ENCODE measurements around the gene SLC39A7. TPM values are rescaled to one million over a fixed set of nuclear protein-coding genes. Genes with fewer than 3 reads are reported as not detected.

The SLC39A7 gene
- total RNA-seq, 1 experiment from 2014 or later = 119 TPM

DNA sequence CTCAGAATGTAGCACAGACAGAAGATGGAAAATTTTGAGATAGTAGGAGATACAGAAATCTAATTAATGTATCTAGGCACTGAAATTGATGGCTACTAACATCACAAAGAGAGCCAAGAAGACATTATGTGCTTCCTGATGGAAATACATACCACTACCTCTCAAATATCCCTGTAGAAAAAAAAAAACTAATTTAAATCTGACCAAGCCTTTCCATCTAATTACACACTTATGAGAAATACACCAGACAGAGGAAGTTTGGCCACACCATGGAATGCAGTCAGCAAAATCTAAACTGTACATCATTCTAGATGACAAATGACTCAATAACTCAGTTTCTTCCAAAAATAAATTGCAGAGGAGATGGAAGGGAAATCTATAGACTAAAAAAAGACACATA is 52.1 kb downstream of the SLC39A7 start:
- Histone ChIP-seq H3K9me3 (ENCODE audit: low read depth, low read length, poor library complexity, severe bottlenecking) (no peaks in the 10 kb centered on the region), H3K36me3 (ENCODE audit: insufficient read depth, low read length, poor library complexity, severe bottlenecking) (peaks cover 3% of the 10 kb centered on the region), H3K27me3 (replicated peaks; ENCODE audit: insufficient read depth, low read depth, low read length, poor library complexity) (no peaks in the 10 kb centered on the region), H3K27ac (ENCODE audit: low read depth, low read length, poor library complexity, severe bottlenecking) (no peak overlapping the region), H3K4me1 (ENCODE audit: insufficient read depth, low read length, poor library complexity, severe bottlenecking) (peaks cover 15% of the 10 kb centered on the region), H3K4me3 (ENCODE audit: low read depth, low read length, poor library complexity, severe bottlenecking) (no peak overlapping the region)
- no TSS peak for BruUV-seq (replicated peaks)
- intact Hi-C loops (cut with micrococcal nuclease; ENCODE audit: unreplicated experiment) = no loop called here
- DNase-seq (ENCODE audit: low spot score) = no peak
- TF ChIP-seq, protein P1, sequence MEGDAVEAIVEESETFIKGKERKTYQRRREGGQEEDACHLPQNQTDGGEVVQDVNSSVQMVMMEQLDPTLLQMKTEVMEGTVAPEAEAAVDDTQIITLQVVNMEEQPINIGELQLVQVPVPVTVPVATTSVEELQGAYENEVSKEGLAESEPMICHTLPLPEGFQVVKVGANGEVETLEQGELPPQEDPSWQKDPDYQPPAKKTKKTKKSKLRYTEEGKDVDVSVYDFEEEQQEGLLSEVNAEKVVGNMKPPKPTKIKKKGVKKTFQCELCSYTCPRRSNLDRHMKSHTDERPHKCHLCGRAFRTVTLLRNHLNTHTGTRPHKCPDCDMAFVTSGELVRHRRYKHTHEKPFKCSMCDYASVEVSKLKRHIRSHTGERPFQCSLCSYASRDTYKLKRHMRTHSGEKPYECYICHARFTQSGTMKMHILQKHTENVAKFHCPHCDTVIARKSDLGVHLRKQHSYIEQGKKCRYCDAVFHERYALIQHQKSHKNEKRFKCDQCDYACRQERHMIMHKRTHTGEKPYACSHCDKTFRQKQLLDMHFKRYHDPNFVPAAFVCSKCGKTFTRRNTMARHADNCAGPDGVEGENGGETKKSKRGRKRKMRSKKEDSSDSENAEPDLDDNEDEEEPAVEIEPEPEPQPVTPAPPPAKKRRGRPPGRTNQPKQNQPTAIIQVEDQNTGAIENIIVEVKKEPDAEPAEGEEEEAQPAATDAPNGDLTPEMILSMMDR (conservative IDR thresholded peaks at IDR 0.05; ENCODE audit: low read depth, low read length) = no peak
- TF ChIP-seq EZH2 (IDR thresholded peaks at IDR 0.05; ENCODE audit: borderline replicate concordance, low read depth, low read length, poor library complexity, severe bottlenecking) = no peak
- POLR2A ChIA-PET (ENCODE audit: low non-redundant PET) = no interaction called here
- CTCF ChIA-PET = no interaction called here

Small RNA genes lying within 50 kb of the gene (microRNA-seq; reads per million reads assigned to microRNA genes)
- 35.9 reads per million, percentile 51 among the genes with 10 or more reads in this experiment for gene MIR219A1

Other genes with a start within 250 kb of the SLC39A7 start
- gene HLA-DMA, start 247.8 kb upstream of the SLC39A7 start, total RNA-seq (2021) = 1.4 and 1.9 TPM in 2 replicates
- gene BRD2, start 232.3 kb upstream of the SLC39A7 start, total RNA-seq (2021) = 276 and 335 TPM in 2 replicates
- 0.46 and 0.58 TPM in 2 replicates for gene HLA-DOA, start 191.3 kb upstream of the SLC39A7 start, total RNA-seq (2021)
- gene HLA-DPA1, start 127.2 kb upstream of the SLC39A7 start, total RNA-seq (2021) = 0.35 and 0.43 TPM in 2 replicates
- gene HLA-DPB1, start 124.9 kb upstream of the SLC39A7 start, total RNA-seq (2021) = 2.3 and 2.7 TPM in 2 replicates
- 1.6 and 1.9 TPM in 2 replicates for gene COL11A2, start 8.4 kb upstream of the SLC39A7 start, total RNA-seq (2021)
- 42.7 and 43.6 TPM in 2 replicates for gene RXRB, start 202 bp upstream of the SLC39A7 start, total RNA-seq (2021)
- 5.9 and 11.0 TPM in 2 replicates for gene HSD17B8, start 3.8 kb downstream of the SLC39A7 start, total RNA-seq (2021)
- 43.3 and 47.5 TPM in 2 replicates for gene RING1, start 7.6 kb downstream of the SLC39A7 start, total RNA-seq (2021)
- 58.2 and 60.8 TPM in 2 replicates for gene VPS52, start 71.0 kb downstream of the SLC39A7 start, total RNA-seq (2021)
- 1,781 and 1,852 TPM in 2 replicates for gene RPS18, start 71.2 kb downstream of the SLC39A7 start, total RNA-seq (2021)
- gene B3GALT4, start 76.3 kb downstream of the SLC39A7 start, total RNA-seq (2021) = 4.0 TPM in 2 replicates
- 85.1 and 97.9 TPM in 2 replicates for gene WDR46, start 88.4 kb downstream of the SLC39A7 start, total RNA-seq (2021)
- 70.0 and 83.4 TPM in 2 replicates for gene PFDN6, start 88.7 kb downstream of the SLC39A7 start, total RNA-seq (2021)
- 48.8 and 50.4 TPM in 2 replicates for gene RGL2, start 98.1 kb downstream of the SLC39A7 start, total RNA-seq (2021)
- 83.2 and 87.8 TPM in 2 replicates for gene TAPBP, start 113.2 kb downstream of the SLC39A7 start, total RNA-seq (2021)
- gene ZBTB22, start 116.9 kb downstream of the SLC39A7 start, total RNA-seq (2021) = 11.3 and 13.2 TPM in 2 replicates
- 87.1 and 90.1 TPM in 2 replicates for gene DAXX, start 122.1 kb downstream of the SLC39A7 start, total RNA-seq (2021)
- gene KIFC1, start 191.0 kb downstream of the SLC39A7 start, total RNA-seq (2021) = 123 and 133 TPM in 2 replicates
- gene PHF1, start 210.1 kb downstream of the SLC39A7 start, total RNA-seq (2021) = 53.5 and 56.1 TPM in 2 replicates
- 221 and 223 TPM in 2 replicates for gene CUTA, start 217.2 kb downstream of the SLC39A7 start, total RNA-seq (2021)
- gene SYNGAP1, start 219.2 kb downstream of the SLC39A7 start, total RNA-seq (2021) = 77.6 and 78.5 TPM in 2 replicates